ENCODE results near the gene AKR1C8. TPM values are rescaled to one million over a fixed set of nuclear protein-coding genes. Genes with fewer than 3 reads are reported as not detected.

AKR1C8 gene
- total and polyA plus RNA-seq, 2 of the 13 experiments (the other 11 are each of a cell fraction or from before 2014, with no cell fraction given): 0.12 TPM; not detected in 1

- TF ChIP-seq ZNF883 (CRISPR knock-in tag; IDR thresholded peaks at IDR 0.05; ENCODE audit: not compliant biosample characterization): no peak
- TF ChIP-seq ZNF17 (CRISPR knock-in tag; IDR thresholded peaks at IDR 0.05): no peak
- no peak for TF ChIP-seq MAFG (CRISPR knock-in tag; IDR thresholded peaks at IDR 0.05)
- no peak for TF ChIP-seq ZNF772 (CRISPR knock-in tag; IDR thresholded peaks at IDR 0.05)
- peak; percentile 83 for TF ChIP-seq KDM6A (CRISPR knock-in tag; IDR thresholded peaks at IDR 0.05; ENCODE audit: low read depth)
- no peak for TF ChIP-seq THAP8 (CRISPR knock-in tag; IDR thresholded peaks at IDR 0.05; ENCODE audit: borderline replicate concordance)
- no peak for TF ChIP-seq NRL (CRISPR knock-in tag; IDR thresholded peaks at IDR 0.05; ENCODE audit: borderline replicate concordance)
- TF ChIP-seq KIAA2018 (CRISPR knock-in tag; IDR thresholded peaks at IDR 0.05; ENCODE audit: borderline replicate concordance): no peak
- no peak for TF ChIP-seq GMEB1 (CRISPR knock-in tag; IDR thresholded peaks at IDR 0.05; ENCODE audit: borderline replicate concordance)
- peak; percentile 48; the same call in 1 of the 2 replicates for TF ChIP-seq NFKBIZ (CRISPR knock-in tag; IDR thresholded peaks at IDR 0.05)
- no peak for TF ChIP-seq FOXP1 (IDR thresholded peaks at IDR 0.05)
- peak; percentile 73 for TF ChIP-seq FOXP1 (CRISPR knock-in tag; IDR thresholded peaks at IDR 0.05)
- TF ChIP-seq ZNF672 (CRISPR knock-in tag; IDR thresholded peaks at IDR 0.05): no peak
- no peak for TF ChIP-seq ZNF143 (CRISPR knock-in tag; IDR thresholded peaks at IDR 0.05)
- no peak for TF ChIP-seq ARNT2 (CRISPR knock-in tag; IDR thresholded peaks at IDR 0.05; ENCODE audit: low read depth)
- TF ChIP-seq SYNCRIP (IDR thresholded peaks at IDR 0.05; ENCODE audit: insufficient read depth, low read depth, low read length): no peak
- TF ChIP-seq NR2F6 (IDR thresholded peaks at IDR 0.05): 0 out of 2 replicates have a peak, but pooled peaks have one; percentile 12
- no peak for TF ChIP-seq NR2F6 (CRISPR knock-in tag; IDR thresholded peaks at IDR 0.05)
- TF ChIP-seq MNT (IDR thresholded peaks at IDR 0.05): no peak
- no peak for TF ChIP-seq TOPORS (CRISPR knock-in tag; IDR thresholded peaks at IDR 0.05)
These were observed 10.9 kb upstream of the AKR1C8 start (continued) for GRCh38 chr10:5195727-5196374.

Measured in HepG2 (cell line).